Muscle of back (tissue), 11 donors: Measurements from ENCODE around the gene PIN4. TPM values are rescaled to one million over a fixed set of nuclear protein-coding genes. Genes with fewer than 3 reads are reported as not detected.
A peak's percentile ranks its signal among the peaks of the same experiment; 100 is the strongest.
"Not testable (repeated sequence)": the region's sequence is repeated elsewhere in the genome, so short reads cannot be mapped to it uniquely, and the experiment has no call there.

ENCODE experiments used
- DNase-seq, 3 donors: peaks; one replicate each; pipeline versions ENCODE4 v3.0.0 to v3.0.0-alpha.2; 2013
- polyA plus RNA-seq, 10 donors: library from polyadenylated mRNA; unstranded; fragments of 120-200 nt; gene quantifications; one replicate each; pipeline ENCODE4 v1.2.1, GENCODE V29; 2013; ENCODE audit not compliant: insufficient read length in 10 of 10

Gene PIN4
- polyA plus RNA-seq, 10 donors = 22.6 to 40.9 (median 27.5) TPM

- DNase-seq = no peak
These were observed 1.0 kb upstream of the PIN4 start for GRCh38 chrX:72180539-72180938.

GRCh38 chrX:72182924-72183323 lies 1.4 kb downstream of the PIN4 start:
- DNase-seq = no peak

GRCh38 chrX:72201836-72202536 lies 20.4 kb downstream of the PIN4 start:
- no peak for DNase-seq

GRCh38 chrX:72202792-72203401 lies 21.3 kb downstream of the PIN4 start:
- DNase-seq = no peak

- DNase-seq = no peak
These were observed 21.9 kb downstream of the PIN4 start for GRCh38 chrX:72203421-72203820.

GRCh38 chrX:72205706-72206105 lies 24.1 kb downstream of the PIN4 start:
- DNase-seq = peak; percentile 4 to 37 (median 11)

GRCh38 chrX:72207366-72207765 lies 25.8 kb downstream of the PIN4 start:
- DNase-seq = peak in 2 of 3 donors; percentile 44 to 70

GRCh38 chrX:72208126-72208800 lies 26.7 kb downstream of the PIN4 start:
- DNase-seq = peak in 2 of 3 donors; percentile 60 to 79

GRCh38 chrX:72216973-72217372 lies 35.4 kb downstream of the PIN4 start:
- no peak for DNase-seq

GRCh38 chrX:72220375-72220774 lies 38.8 kb downstream of the PIN4 start:
- not testable (repeated sequence) for DNase-seq

GRCh38 chrX:72230290-72230689 lies 48.7 kb downstream of the PIN4 start:
- no peak for DNase-seq

- no peak for DNase-seq
These were observed 55.3 kb downstream of the PIN4 start for GRCh38 chrX:72236841-72237240.

GRCh38 chrX:72238183-72238582 lies 56.6 kb downstream of the PIN4 start:
- no peak for DNase-seq

- DNase-seq = peak; percentile 82 to 95 (median 92)
These were observed 57.3 kb downstream of the PIN4 start, which contains the start of gene ERCC6L for GRCh38 chrX:72238721-72239475. ERCC6L (minus strand) TSS chrX:72239027; CDS start chrX:72238911, 116 bp downstream.

GRCh38 chrX:72240976-72241375 lies 59.4 kb downstream of the PIN4 start:
- no peak for DNase-seq

- DNase-seq = no peak
These were observed 61.9 kb downstream of the PIN4 start for GRCh38 chrX:72243472-72243871.

- peak in 2 of 3 donors; percentile 13 to 36 for DNase-seq
These were observed 64.0 kb downstream of the PIN4 start for GRCh38 chrX:72245461-72246089.

GRCh38 chrX:72247206-72247942 lies 65.8 kb downstream of the PIN4 start:
- DNase-seq = peak in 1 of 3 donors; percentile 19
